NCI-H2196 (cell line): ENCODE data around the gene SLC41A2.
A peak's percentile ranks its signal among the peaks of the same experiment; 100 is the strongest.
"Not testable (repeated sequence)": the region's sequence is repeated elsewhere in the genome, so short reads cannot be mapped to it uniquely, and the experiment has no call there.

Source experiments
- DNase-seq: peaks from one replicate; lab custom pipeline; 2025; ENCODE audit not compliant: unreplicated experiment; lab: John Stamatoyannopoulos, UW

Gene SLC41A2

GRCh38 chr12:104964856-104965205 lies 6.7 kb upstream of the SLC41A2 start:
- no peak for DNase-seq

DNA sequence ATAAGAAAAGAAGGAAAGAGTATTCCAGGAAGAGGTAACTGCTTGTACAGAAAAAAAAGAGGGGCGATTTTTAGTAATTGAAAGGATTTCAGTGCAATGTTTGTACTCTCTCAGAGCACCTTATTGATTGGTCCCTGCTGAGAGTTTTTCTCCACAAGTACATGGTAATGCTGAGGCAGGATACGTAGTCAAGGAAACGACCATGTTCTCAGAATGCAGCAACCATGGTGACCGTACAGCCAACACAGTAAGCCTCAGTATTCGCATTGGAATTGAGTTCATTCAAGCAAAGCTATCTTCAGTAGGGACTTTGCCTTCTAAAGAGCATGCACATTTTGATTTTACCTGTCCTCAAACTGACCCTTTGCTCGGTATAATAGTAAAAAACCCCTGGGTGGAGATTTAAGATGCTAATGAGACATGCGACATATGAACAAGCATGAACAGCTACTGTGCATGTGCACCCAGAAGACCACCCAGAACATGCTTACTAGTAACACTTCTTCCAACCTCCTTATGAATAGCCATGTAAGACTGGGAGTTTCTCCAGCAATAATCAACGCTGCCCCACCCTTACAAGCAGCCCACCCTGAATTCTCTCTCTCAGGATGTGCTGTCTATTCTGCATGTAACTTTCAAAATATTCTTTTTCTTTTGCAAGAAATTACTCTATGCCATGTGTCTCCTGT lies 6.2 kb upstream of the SLC41A2 start:
- DNase-seq: peak; percentile 14

GRCh38 chr12:104963757-104964156 lies 5.7 kb upstream of the SLC41A2 start:
- no peak for DNase-seq

- DNase-seq: no peak
Measured at GRCh38 chr12:104960464-104960863, 2.4 kb upstream of the SLC41A2 start.

GRCh38 chr12:104959335-104959841 lies 1.3 kb upstream of the SLC41A2 start:
- DNase-seq: no peak

- peak; percentile 66 for DNase-seq
Measured at GRCh38 chr12:104958805-104959334, 780 bp upstream of the SLC41A2 start.

DNA sequence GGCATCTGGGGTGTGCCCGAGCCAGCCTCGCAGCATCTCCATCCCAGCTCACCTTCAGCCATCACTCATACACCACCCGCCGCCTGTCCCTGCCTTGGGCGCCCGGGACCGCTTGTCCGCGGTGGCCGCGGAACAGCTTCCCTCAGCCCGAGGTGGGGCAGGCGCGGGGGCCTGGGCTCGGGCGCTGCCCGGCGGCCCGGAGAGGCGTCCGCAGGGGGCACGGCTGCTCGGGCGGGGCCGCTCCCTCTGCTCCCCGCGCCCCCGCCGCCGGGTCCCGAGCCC lies 430 bp downstream of the SLC41A2 start:
- no peak for DNase-seq

DNA sequence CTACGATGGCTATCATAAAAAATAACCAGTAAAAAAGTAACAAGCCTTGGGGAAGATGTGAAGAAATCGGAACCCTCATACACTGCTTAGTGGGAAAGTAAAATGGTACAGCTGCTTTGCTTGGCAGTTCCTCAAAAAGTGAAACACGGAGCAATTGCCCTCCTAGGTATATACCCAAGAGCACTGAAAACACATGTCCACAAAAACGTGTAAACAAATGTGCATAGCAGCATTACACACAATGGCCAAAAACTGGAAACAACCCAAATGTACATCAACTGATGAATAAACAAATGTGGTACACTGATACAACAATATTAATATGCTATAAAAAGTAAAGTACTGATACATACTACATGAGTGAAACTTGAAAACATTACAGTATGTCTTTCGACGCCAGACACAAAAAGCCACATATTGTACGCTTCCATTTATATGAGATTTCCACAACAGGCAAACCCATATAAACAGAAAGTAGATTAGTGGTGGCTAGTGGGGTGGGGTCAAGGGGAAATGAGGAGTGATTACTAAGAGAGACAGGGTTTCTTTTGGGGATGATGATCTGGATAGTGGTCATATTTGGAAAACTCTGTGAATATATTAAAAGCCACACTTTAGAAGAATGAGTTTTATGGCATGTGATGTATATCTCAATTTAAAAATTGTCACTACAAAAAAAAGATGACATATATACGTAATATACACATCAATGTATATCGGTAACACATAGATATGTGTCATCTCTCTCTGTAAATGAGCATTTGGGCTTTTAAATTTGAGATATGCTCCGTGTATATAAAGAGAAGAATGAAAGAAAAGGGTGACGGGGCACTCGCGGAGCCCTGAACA lies 996 bp downstream of the SLC41A2 start:
- DNase-seq: no peak

DNA sequence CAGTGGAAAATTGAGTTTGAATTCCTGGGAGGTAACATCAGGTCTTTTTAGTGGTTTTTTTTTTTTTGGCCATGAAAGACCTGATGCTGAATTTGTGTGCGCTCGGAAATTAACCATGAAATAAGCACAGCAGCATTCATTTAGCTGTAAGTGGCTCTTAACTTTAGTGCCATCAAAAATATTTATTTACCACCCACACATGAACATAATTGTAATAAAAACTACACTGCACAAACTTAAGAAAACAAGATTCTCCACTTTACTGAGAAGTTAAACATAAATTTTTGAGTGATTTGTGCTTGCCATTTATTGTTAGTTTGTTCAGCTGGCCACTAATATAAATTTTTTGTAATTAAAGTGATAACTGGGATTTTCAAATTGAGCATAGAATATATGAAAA lies 2.4 kb downstream of the SLC41A2 start:
- DNase-seq: no peak

DNA sequence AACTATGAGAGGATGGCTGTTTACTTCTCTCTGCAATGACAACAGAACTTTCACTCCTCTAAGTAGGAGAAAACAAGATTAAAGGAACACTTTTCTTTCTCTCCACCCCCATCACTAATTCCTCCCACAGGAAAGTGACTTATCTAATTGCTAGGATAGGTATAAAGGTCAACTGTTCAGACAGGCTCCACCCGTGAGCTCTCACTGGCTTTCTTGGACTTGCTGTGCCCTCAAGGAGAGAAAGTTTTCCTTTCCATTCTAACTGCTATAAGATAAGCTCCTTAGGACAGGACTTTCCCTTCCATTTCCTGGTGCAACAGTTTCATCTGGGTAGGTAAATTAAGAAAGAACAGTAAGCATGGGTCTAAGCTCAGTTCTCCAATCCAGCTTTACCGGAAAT lies 4.8 kb downstream of the SLC41A2 start:
- DNase-seq: no peak

GRCh38 chr12:104952816-104953215 lies 5.3 kb downstream of the SLC41A2 start:
- DNase-seq: no peak

GRCh38 chr12:104951759-104952509 lies 6.2 kb downstream of the SLC41A2 start:
- no peak for DNase-seq

GRCh38 chr12:104948716-104949115 lies 9.4 kb downstream of the SLC41A2 start:
- not testable (repeated sequence) for DNase-seq

GRCh38 chr12:104944252-104944651 lies 13.8 kb downstream of the SLC41A2 start:
- no peak for DNase-seq

DNA sequence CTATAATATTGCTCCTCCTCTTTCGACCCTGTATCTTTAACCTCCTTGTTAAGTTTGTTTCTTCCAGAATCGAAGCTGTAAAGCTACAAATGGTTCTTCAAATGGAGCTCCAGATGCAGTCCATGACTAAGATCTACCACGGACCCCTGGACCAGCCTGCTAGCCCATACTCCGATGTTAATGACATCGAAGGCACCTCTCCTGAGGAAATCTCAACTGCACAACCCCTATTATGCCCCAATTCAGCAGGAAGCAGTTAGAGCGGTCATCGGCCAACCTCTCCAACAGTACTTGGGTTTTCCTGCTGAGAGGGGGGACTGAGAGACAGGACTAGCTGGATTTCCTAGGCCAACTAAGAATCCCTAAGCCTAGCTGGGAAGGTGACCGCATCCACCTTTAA lies 14.7 kb downstream of the SLC41A2 start:
- DNase-seq: not testable (repeated sequence)

DNA sequence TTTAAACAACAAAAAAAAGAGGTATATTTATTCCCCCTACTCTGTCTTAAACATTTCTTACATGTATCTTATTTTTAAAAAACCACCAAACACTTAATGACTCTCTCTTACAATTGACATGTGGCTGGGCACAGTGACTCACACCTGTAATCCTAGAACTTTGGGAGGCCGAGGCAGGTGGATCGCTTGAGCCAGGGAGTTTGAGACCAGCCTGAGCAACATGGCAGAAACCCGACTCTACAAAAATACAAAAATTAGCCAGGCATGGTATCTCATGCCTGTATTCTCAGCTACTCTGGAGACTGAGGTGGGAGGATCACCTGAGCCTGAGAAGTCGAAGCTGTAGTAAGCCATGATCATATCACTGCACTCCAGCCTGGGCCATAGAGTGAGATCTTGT lies 16.0 kb downstream of the SLC41A2 start:
- no peak for DNase-seq

DNA sequence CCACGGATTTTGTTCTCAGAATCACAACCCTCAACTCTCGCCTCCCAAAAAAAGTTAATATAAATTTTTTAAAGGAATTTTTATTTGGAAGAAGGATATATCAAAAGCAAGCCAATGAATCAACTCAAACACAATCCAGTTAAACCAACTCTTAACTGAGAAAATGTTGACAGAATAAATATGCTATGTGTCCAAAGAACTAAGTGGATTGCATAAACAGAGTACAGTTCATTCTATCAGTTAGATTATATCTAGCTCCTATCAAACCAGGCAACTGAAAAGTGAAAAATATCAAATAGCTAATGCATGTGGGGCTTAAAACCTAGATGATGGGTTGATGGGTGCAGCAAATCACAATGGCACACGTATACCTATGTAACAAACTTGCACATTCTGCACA lies 16.6 kb downstream of the SLC41A2 start:
- no peak for DNase-seq

DNA sequence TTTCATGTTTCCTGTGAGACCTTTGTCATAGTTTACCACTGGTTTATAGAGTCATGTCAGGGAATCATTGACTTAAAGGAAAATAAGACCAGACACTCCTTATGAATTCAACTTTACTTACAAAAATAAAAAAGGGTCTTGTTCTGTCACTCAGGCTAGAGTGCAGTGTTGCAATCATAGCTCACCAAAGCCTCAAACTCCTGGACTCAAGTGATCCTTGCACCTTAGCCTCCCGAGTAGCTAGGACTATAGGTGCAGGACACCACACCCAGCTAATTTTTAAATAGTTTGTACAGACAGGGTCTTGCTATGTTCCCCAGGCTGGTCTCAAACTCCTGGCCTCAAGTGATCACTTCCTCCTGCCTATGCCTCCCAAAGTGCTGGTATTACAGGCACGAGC lies 19.0 kb downstream of the SLC41A2 start:
- DNase-seq: no peak

- no peak for DNase-seq
Measured at GRCh38 chr12:104938371-104938770, 19.7 kb downstream of the SLC41A2 start.

GRCh38 chr12:104935886-104936285 lies 22.2 kb downstream of the SLC41A2 start:
- no peak for DNase-seq

- no peak for DNase-seq
Measured at GRCh38 chr12:104933778-104934177, 24.3 kb downstream of the SLC41A2 start.

GRCh38 chr12:104933128-104933527 lies 25.0 kb downstream of the SLC41A2 start:
- no peak for DNase-seq
